Colonic mucosa (tissue), 4 donors: ENCODE data around the gene GAK. TPM values are rescaled to one million over a fixed set of nuclear protein-coding genes. Genes with fewer than 3 reads are reported as not detected.

Source experiments
- DNase-seq: peaks from one replicate; pipeline ENCODE4 v3.0.0-alpha.2; 2020
- H3K27ac ChIP-seq: fragments of 200-600 bp; one replicate; pipeline ENCODE4 v1.8.0; 2021
- H3K27me3 ChIP-seq: fragments of 200-600 bp; one replicate; pipeline ENCODE4 v1.8.0; 2021
- H3K36me3 ChIP-seq: fragments of 200-600 bp; one replicate; pipeline ENCODE4 v1.8.0; 2021
- H3K4me1 ChIP-seq: fragments of 200-600 bp; one replicate; pipeline ENCODE4 v1.8.0; 2021; ENCODE audit warnings: mild to moderate bottlenecking
- H3K4me3 ChIP-seq: fragments of 200-600 bp; one replicate; pipeline ENCODE4 v1.8.0; 2021
- H3K9ac ChIP-seq, 2 donors: one replicate each; pipeline ENCODE4 v1.7.0; 2013; ENCODE audit warnings: control low read depth in 2 of 2, low read depth in 2 of 2, low read length in 2 of 2
- H3K9me3 ChIP-seq: fragments of 200-600 bp; one replicate; pipeline ENCODE4 v1.8.0; 2021
- CTCF ChIP-seq: fragments of 200-600 bp; IDR thresholded peaks from one replicate; pipeline ENCODE4 v1.8.0; 2022; ENCODE audit warnings: antibody characterized with exemption, mild to moderate bottlenecking
- intact Hi-C: fragments of 100-400 bp; cut with DNase I; formaldehyde crosslinking; loops from one replicate; pipeline ENCODE4 v1.14.1; 2022
- total RNA-seq, 2 donors: library from RNA; stranded (reverse); fragmentation: NEBNext Ultra II Directional in 1 of 2; extraction: Animal tissue kit (Norgen Biotek cat#: 25700) in 1 of 2; gene quantifications; one replicate each; pipeline ENCODE4 v1.2.1, GENCODE V29; 2021
- donor health status: healthy.
- donor health status: DM: no; HTN: no; CAD: no.
- donor health status: DM: no; HTN: no; CAD: no.

GAK gene
- total RNA-seq, 2 donors from 2014 or later: 198 to 266 TPM

GRCh38 chr4:870951-871350 is 61.2 kb downstream of the GAK start:
- H3K4me1 ChIP-seq: no peaks in the 10 kb centered on the region
- intact Hi-C loops: no loop called here
- peaks cover 14% of the 10 kb centered on the region for H3K36me3 ChIP-seq
- H3K9me3 ChIP-seq: no peaks in the 10 kb centered on the region
- DNase-seq: no peak
- no peak for TF ChIP-seq CTCF
- no peak overlapping the region for H3K4me3 ChIP-seq
- H3K9ac ChIP-seq: no peak overlapping the region
- no peaks in the 10 kb centered on the region for H3K27me3 ChIP-seq
- no peak overlapping the region for H3K27ac ChIP-seq

GRCh38 chr4:869776-870175 is 62.3 kb downstream of the GAK start:
- Histone ChIP-seq H3K4me1 (no peaks in the 10 kb centered on the region), H3K9ac (no peak overlapping the region), H3K27ac (no peak overlapping the region), H3K9me3 (no peaks in the 10 kb centered on the region), H3K36me3 (peaks cover 14% of the 10 kb centered on the region), H3K4me3 (no peak overlapping the region), H3K27me3 (no peaks in the 10 kb centered on the region)
- DNase-seq: no peak
- TF ChIP-seq CTCF: no peak
- intact Hi-C loops: no loop called here

- H3K9me3 ChIP-seq: no peaks in the 10 kb centered on the region
- H3K4me1 ChIP-seq: no peaks in the 10 kb centered on the region
- intact Hi-C loops: no loop called here
- peaks cover 14% of the 10 kb centered on the region for H3K36me3 ChIP-seq
- no peak overlapping the region for H3K9ac ChIP-seq
- H3K27ac ChIP-seq: no peak overlapping the region
- H3K27me3 ChIP-seq: no peaks in the 10 kb centered on the region
- no peak for DNase-seq
- no peak for TF ChIP-seq CTCF
- H3K4me3 ChIP-seq: no peak overlapping the region
These were observed 63.7 kb downstream of the GAK start for GRCh38 chr4:868421-868820.

GRCh38 chr4:867526-868250 is 64.4 kb downstream of the GAK start:
- Histone ChIP-seq H3K27me3 (no peaks in the 10 kb centered on the region), H3K9me3 (no peaks in the 10 kb centered on the region), H3K4me1 (no peaks in the 10 kb centered on the region), H3K36me3 (peaks cover 14% of the 10 kb centered on the region), H3K27ac (no peak overlapping the region), H3K4me3 (no peak overlapping the region), H3K9ac (no peak overlapping the region)
- DNase-seq: no peak
- intact Hi-C loops: no loop called here
- no peak for TF ChIP-seq CTCF

GRCh38 chr4:866761-867390 is 65.2 kb downstream of the GAK start:
- DNase-seq: no peak
- intact Hi-C loops: no loop called here
- no peak for TF ChIP-seq CTCF
- Histone ChIP-seq H3K27me3 (no peaks in the 10 kb centered on the region), H3K27ac (no peak overlapping the region), H3K9me3 (no peaks in the 10 kb centered on the region), H3K4me1 (no peaks in the 10 kb centered on the region), H3K9ac (no peak overlapping the region), H3K36me3 (peaks cover 14% of the 10 kb centered on the region), H3K4me3 (no peak overlapping the region)
